Calu3 (cell line): ENCODE measurements around the gene CD74. TPM values are rescaled to one million over a fixed set of nuclear protein-coding genes. Genes with fewer than 3 reads are reported as not detected.
A peak's percentile ranks its signal among the peaks of the same experiment; 100 is the strongest.

ENCODE experiments used
- BruUV-seq: library from RNA; stranded (reverse); fragments of 400-500 nt; replicated peaks from 2 replicates; lab custom pipeline; 2021; lab: Mats Ljungman, UMichigan
- CTCF ChIA-PET: fragments of 300-600 bp; sonication (Branson Sonifier 250); formaldehyde crosslinking; loops from one replicate; lab custom pipeline; 2022; ENCODE audit warnings: antibody characterized with exemption; lab: Charles Lee
- DNase-seq: peaks from one replicate; pipeline ENCODE4 v3.0.0; 2022
- H3K27ac Mint-ChIP-seq: one replicate; pipeline ENCODE4 v1.8.0; 2022; ENCODE audit warnings: mixed read lengths; ENCODE audit not compliant: unreplicated experiment
- H3K27me3 Mint-ChIP-seq: one replicate; pipeline ENCODE4 v1.8.0; 2022; ENCODE audit warnings: mixed read lengths; ENCODE audit not compliant: unreplicated experiment
- H3K36me3 Mint-ChIP-seq: one replicate; pipeline ENCODE4 v1.8.0; 2022; ENCODE audit warnings: mild to moderate bottlenecking, moderate library complexity, mixed read lengths; ENCODE audit not compliant: insufficient read depth, unreplicated experiment
- H3K4me1 Mint-ChIP-seq: one replicate; pipeline ENCODE4 v1.8.0; 2022; ENCODE audit warnings: mild to moderate bottlenecking, low read depth, mixed read lengths; ENCODE audit not compliant: unreplicated experiment
- H3K4me3 Mint-ChIP-seq: one replicate; pipeline ENCODE4 v1.8.0; 2022; ENCODE audit warnings: mild to moderate bottlenecking, low read depth, moderate library complexity, mixed read lengths; ENCODE audit not compliant: unreplicated experiment
- H3K9me3 Mint-ChIP-seq: one replicate; pipeline ENCODE4 v1.8.0; 2022; ENCODE audit warnings: low read depth, mixed read lengths; ENCODE audit not compliant: unreplicated experiment
- intact Hi-C: fragments of 100-400 bp; cut with micrococcal nuclease; formaldehyde crosslinking; loops from one replicate; pipeline ENCODE4 v1.10.0; 2022; ENCODE audit not compliant: unreplicated experiment
- total RNA-seq: library from RNA; stranded (reverse); gene quantifications from 2 replicates; pipeline ENCODE4 v1.2.3, GENCODE V29; 2022
- TF ChIP-seq, protein P1 (sequence below): fragments of 200-600 bp; IDR thresholded peaks from one replicate; pipeline ENCODE4 v1.8.0; 2022; ENCODE audit warnings: antibody characterized with exemption; ENCODE audit not compliant: unreplicated experiment

Gene CD74
- total RNA-seq, 1 experiment from 2014 or later: 1,091 TPM

DNA sequence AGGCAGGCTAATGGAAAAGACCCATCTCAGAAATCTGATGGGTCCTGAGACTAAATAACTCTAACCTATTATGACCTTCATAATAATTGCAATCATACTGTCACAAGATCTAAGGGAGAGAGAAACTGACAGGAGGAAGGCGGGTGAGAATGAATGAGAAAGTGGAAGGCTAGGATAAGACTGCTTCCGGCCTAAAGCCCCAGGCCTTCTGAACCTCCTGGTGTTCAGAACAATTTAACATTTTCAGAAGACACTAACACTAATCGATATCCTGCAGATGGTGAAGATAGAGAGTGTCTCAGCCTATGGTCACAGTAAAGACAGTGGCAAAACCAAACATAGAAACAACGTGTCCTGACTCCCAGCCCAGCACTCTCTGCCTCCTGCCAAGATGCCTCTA lies 35.6 kb upstream of the CD74 start:
- H3K27me3 Mint-ChIP-seq: no peaks in the 10 kb centered on the region
- no peaks in the 10 kb centered on the region for H3K9me3 Mint-ChIP-seq
- H3K36me3 Mint-ChIP-seq: peaks cover 68% of the 10 kb centered on the region
- peak overlapping the region; percentile 88 for H3K4me3 Mint-ChIP-seq
- H3K4me1 Mint-ChIP-seq: peaks cover 28% of the 10 kb centered on the region
- intact Hi-C loops: no loop called here
- CTCF ChIA-PET: no interaction called here
- no TSS peak for BruUV-seq
- peak overlapping the region; percentile 98 for H3K27ac Mint-ChIP-seq
- DNase-seq: no peak
- TF ChIP-seq, protein P1, sequence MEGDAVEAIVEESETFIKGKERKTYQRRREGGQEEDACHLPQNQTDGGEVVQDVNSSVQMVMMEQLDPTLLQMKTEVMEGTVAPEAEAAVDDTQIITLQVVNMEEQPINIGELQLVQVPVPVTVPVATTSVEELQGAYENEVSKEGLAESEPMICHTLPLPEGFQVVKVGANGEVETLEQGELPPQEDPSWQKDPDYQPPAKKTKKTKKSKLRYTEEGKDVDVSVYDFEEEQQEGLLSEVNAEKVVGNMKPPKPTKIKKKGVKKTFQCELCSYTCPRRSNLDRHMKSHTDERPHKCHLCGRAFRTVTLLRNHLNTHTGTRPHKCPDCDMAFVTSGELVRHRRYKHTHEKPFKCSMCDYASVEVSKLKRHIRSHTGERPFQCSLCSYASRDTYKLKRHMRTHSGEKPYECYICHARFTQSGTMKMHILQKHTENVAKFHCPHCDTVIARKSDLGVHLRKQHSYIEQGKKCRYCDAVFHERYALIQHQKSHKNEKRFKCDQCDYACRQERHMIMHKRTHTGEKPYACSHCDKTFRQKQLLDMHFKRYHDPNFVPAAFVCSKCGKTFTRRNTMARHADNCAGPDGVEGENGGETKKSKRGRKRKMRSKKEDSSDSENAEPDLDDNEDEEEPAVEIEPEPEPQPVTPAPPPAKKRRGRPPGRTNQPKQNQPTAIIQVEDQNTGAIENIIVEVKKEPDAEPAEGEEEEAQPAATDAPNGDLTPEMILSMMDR: no peak

DNA sequence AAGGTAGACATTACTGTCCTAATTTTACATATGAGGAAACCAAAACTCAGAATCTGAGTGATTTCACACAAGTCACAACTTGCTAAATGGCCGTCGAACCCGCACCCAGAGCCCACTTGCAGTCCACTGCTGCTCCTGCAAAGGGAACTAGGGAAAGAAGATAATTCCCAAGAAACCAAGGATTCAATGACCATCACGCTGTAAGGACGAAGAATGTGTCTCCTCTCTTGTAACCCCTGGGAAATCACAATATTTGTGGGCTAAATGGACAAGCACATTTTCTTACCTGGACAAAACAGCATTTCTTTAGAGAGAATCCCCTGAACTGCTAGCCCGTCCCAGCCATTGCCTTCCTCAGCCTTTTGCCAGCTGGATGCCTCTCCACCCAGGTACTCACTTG lies 34.5 kb upstream of the CD74 start:
- CTCF ChIA-PET: no interaction called here
- Mint-ChIP-seq H3K27me3 (no peaks in the 10 kb centered on the region), H3K4me1 (peaks cover 28% of the 10 kb centered on the region), H3K9me3 (no peaks in the 10 kb centered on the region), H3K36me3 (peaks cover 76% of the 10 kb centered on the region), H3K4me3 (peak overlapping the region; percentile 88), H3K27ac (no peak overlapping the region)
- BruUV-seq: no TSS peak
- no peak for DNase-seq
- TF ChIP-seq, protein P1: no peak
- intact Hi-C loops: no loop called here

DNA sequence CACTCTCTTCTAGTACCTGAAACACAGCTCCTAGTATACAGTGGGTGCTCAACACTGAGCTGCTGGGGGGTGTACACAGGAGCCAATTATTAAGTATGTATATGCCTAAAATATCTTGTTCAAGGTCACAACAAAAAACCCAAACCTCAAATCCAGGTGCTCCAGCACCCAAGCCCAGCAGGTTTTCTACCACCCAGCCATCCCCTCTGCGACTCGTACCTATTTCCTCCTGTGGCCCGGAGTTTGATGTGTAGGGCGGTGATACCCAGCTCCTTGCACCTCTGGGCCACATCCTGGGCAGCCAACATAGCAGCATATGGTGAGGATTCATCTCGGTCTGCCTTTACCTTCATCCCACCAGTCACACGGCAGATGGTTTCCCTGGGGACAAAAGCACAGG lies 33.9 kb upstream of the CD74 start:
- no peaks in the 10 kb centered on the region for H3K9me3 Mint-ChIP-seq
- H3K4me3 Mint-ChIP-seq: peak overlapping the region; percentile 27
- peak overlapping the region; percentile 51 for H3K27ac Mint-ChIP-seq

DNA sequence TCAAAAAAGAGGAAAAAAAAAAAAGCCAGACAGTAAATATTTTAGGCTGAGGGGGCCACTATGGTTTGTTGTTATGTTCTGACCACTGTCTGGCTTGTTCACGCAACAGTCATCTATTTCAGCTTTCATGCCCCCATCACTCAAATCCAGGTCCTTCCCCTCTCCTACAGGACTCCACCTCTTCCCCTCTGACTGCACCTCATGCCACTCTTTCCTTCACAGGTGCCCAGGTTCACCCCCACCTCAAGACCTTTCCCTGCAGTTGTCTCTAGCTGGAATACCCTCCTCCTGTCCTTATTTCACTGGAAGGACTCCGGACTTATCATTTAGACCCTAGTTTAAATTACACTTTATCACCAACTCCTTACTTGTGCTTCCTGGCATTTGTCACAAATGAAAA lies 33.4 kb upstream of the CD74 start:
- peaks cover 76% of the 10 kb centered on the region for H3K36me3 Mint-ChIP-seq
- CTCF ChIA-PET: no interaction called here
- intact Hi-C loops: no loop called here

More for the DNA sequence above, 33.9 kb upstream of the CD74 start:
- Mint-ChIP-seq H3K27me3 (no peaks in the 10 kb centered on the region), H3K36me3 (peaks cover 76% of the 10 kb centered on the region), H3K4me1 (peaks cover 28% of the 10 kb centered on the region)
- intact Hi-C loops: no loop called here
- TF ChIP-seq, protein P1: no peak
- DNase-seq: no peak
- CTCF ChIA-PET: no interaction called here
- BruUV-seq: no TSS peak

More for the DNA sequence above, 33.4 kb upstream of the CD74 start:
- Mint-ChIP-seq H3K4me1 (peaks cover 28% of the 10 kb centered on the region), H3K27ac (peak overlapping the region; percentile 51), H3K9me3 (no peaks in the 10 kb centered on the region), H3K4me3 (peak overlapping the region; percentile 27), H3K27me3 (no peaks in the 10 kb centered on the region)
- BruUV-seq: no TSS peak
- DNase-seq: no peak
- TF ChIP-seq, protein P1: no peak
